Naive B cell (primary cell): ENCODE results near the gene PPP1R10. TPM values are rescaled to one million over a fixed set of nuclear protein-coding genes. Genes with fewer than 3 reads are reported as not detected.
"Not testable (repeated sequence)": the region's sequence is repeated elsewhere in the genome, so short reads cannot be mapped to it uniquely, and the experiment has no call there.

ENCODE experiments used
- ATAC-seq, 2 donors: fragments of 150-1000 bp; cut with Tn5 transposase; 2 replicates each; pipeline ENCODE4 v1.10.0; 2021; ENCODE audit warnings: low read depth in 2 of 2, mild to moderate bottlenecking in 2 of 2, moderate library complexity in 2 of 2
- DNase-seq: peaks from one replicate; pipeline ENCODE4 v3.0.0; 2022
- H3K27ac Mint-ChIP-seq, 6 donors: one replicate each; pipeline ENCODE4 v1.8.0; 2020 to 2022; ENCODE audit warnings: mild to moderate bottlenecking in 6 of 6, mixed read lengths in 6 of 6, moderate library complexity in 5 of 6, inconsistent platforms in 2 of 6
- H3K27me3 Mint-ChIP-seq, 3 donors: one replicate each; pipeline ENCODE4 v1.8.0; 2021 to 2022; ENCODE audit warnings: mixed read lengths in 3 of 3, mild to moderate bottlenecking in 1 of 3
- H3K36me3 Mint-ChIP-seq, 2 donors: one replicate each; pipeline ENCODE4 v1.8.0; 2020 to 2022; ENCODE audit warnings: mixed read lengths in 2 of 2, inconsistent platforms in 1 of 2, mild to moderate bottlenecking in 1 of 2
- H3K4me1 Mint-ChIP-seq, 3 donors: one replicate each; pipeline ENCODE4 v1.8.0; 2020 to 2022; ENCODE audit warnings: mixed read lengths in 3 of 3, inconsistent platforms in 1 of 3, mild to moderate bottlenecking in 1 of 3, moderate library complexity in 1 of 3
- H3K4me3 Mint-ChIP-seq, 8 donors: one replicate each; pipeline ENCODE4 v1.8.0; 2020 to 2022; ENCODE audit warnings: mild to moderate bottlenecking in 8 of 8, mixed read lengths in 8 of 8, moderate library complexity in 8 of 8, inconsistent platforms in 2 of 8
- H3K9me3 Mint-ChIP-seq, 7 donors: one replicate each; pipeline ENCODE4 v1.8.0; 2020 to 2022; ENCODE audit warnings: mixed read lengths in 7 of 7, mild to moderate bottlenecking in 5 of 7, inconsistent platforms in 2 of 7, moderate library complexity in 1 of 7
- polyA plus RNA-seq, 6 donors: library from polyadenylated mRNA; unstranded; fragments of 300-500 nt; fragmentation: Illumina TruSeq; gene quantifications; one replicate each; pipeline ENCODE4 v1.2.3, GENCODE V29; 2021; ENCODE audit warnings: low read depth in 6 of 6

Gene PPP1R10
- polyA plus RNA-seq = 10 to 100 TPM in 5 of 6 donors, 1 to 10 TPM in 1; 7.8 to 27.9 (median 25.9) TPM

- Mint-ChIP-seq H3K36me3 (peaks cover 22 to 30% of the 10 kb centered on the region in 2 donors), H3K4me3 (peak within 1 kb of the TSS; percentile 94 to 100 (median 98)), H3K27me3 (no peaks in the 10 kb centered on the region), H3K9me3 (peaks cover 0 to 4% (median 0%) of the 10 kb centered on the region in 7 donors), H3K27ac (peak within 1 kb of the TSS; percentile 99 to 100 (median 100)), H3K4me1 (peaks cover 25 to 46% (median 36%) of the 10 kb centered on the region in 3 donors)
- ATAC-seq (peak; percentile 70 to 72), DNase-seq (peak; percentile 99)
These were observed at the start of gene PPP1R10 for GRCh38 chr6:30616811-30617564. PPP1R10 (minus strand) TSS chr6:30617243; CDS start chr6:30609944, 7,299 bp downstream.

GRCh38 chr6:30666300-30666699 lies 49.3 kb upstream of the PPP1R10 start:
- H3K27me3 Mint-ChIP-seq, H3K4me3 Mint-ChIP-seq, H3K9me3 Mint-ChIP-seq, DNase-seq, ATAC-seq: not testable (repeated sequence)
- H3K27ac Mint-ChIP-seq = peak overlapping the region in 2 of 6 donors; percentile 15 to 30
- peaks cover 9 to 17% (median 11%) of the 10 kb centered on the region in 3 donors for H3K4me1 Mint-ChIP-seq
- H3K36me3 Mint-ChIP-seq = peaks cover 27 to 40% of the 10 kb centered on the region in 2 donors

GRCh38 chr6:30664994-30665767 lies 48.1 kb upstream of the PPP1R10 start:
- no peak overlapping the region for H3K4me3 Mint-ChIP-seq
- peaks cover 22 to 32% of the 10 kb centered on the region in 2 donors for H3K36me3 Mint-ChIP-seq
- H3K27me3 Mint-ChIP-seq = no peaks in the 10 kb centered on the region
- H3K27ac Mint-ChIP-seq = no peak overlapping the region
- no peak for ATAC-seq
- no peak for DNase-seq
- no peaks in the 10 kb centered on the region for H3K9me3 Mint-ChIP-seq
- H3K4me1 Mint-ChIP-seq = peaks cover 0 to 6% (median 4%) of the 10 kb centered on the region in 3 donors

GRCh38 chr6:30657922-30658321 lies 40.9 kb upstream of the PPP1R10 start:
- H3K27ac Mint-ChIP-seq, H3K4me1 Mint-ChIP-seq, ATAC-seq, DNase-seq, H3K27me3 Mint-ChIP-seq, H3K4me3 Mint-ChIP-seq, H3K9me3 Mint-ChIP-seq: not testable (repeated sequence)
- H3K36me3 Mint-ChIP-seq = peaks cover 26 to 66% of the 10 kb centered on the region in 2 donors

GRCh38 chr6:30657454-30657853 lies 40.4 kb upstream of the PPP1R10 start:
- no peak for ATAC-seq
- DNase-seq = no peak
- no peak overlapping the region for H3K4me3 Mint-ChIP-seq
- peaks cover 22 to 62% of the 10 kb centered on the region in 2 donors for H3K36me3 Mint-ChIP-seq
- H3K27me3 Mint-ChIP-seq = no peaks in the 10 kb centered on the region
- H3K27ac Mint-ChIP-seq = no peak overlapping the region
- H3K9me3 Mint-ChIP-seq = peaks cover 0 to 1% (median 0%) of the 10 kb centered on the region in 7 donors
- H3K4me1 Mint-ChIP-seq = peaks cover 0 to 8% (median 0%) of the 10 kb centered on the region in 3 donors

GRCh38 chr6:30656513-30656912 lies 39.5 kb upstream of the PPP1R10 start:
- H3K27me3 Mint-ChIP-seq = no peaks in the 10 kb centered on the region
- no peak overlapping the region for H3K4me3 Mint-ChIP-seq
- H3K9me3 Mint-ChIP-seq = peaks cover 0 to 1% (median 0%) of the 10 kb centered on the region in 7 donors
- peaks cover 0 to 8% (median 2%) of the 10 kb centered on the region in 3 donors for H3K4me1 Mint-ChIP-seq
- peaks cover 12 to 56% of the 10 kb centered on the region in 2 donors for H3K36me3 Mint-ChIP-seq
- DNase-seq = no peak
- ATAC-seq = no peak
- no peak overlapping the region for H3K27ac Mint-ChIP-seq

- ATAC-seq = no peak
- Mint-ChIP-seq H3K4me1 (peaks cover 6 to 13% (median 9%) of the 10 kb centered on the region in 3 donors), H3K27ac (peak overlapping the region in 1 of 6 donors; percentile 85), H3K27me3 (no peaks in the 10 kb centered on the region), H3K4me3 (no peak overlapping the region), H3K9me3 (peaks cover 0 to 1% (median 0%) of the 10 kb centered on the region in 7 donors), H3K36me3 (peaks cover 11 to 53% of the 10 kb centered on the region in 2 donors)
- no peak for DNase-seq
These were observed 38.7 kb upstream of the PPP1R10 start for GRCh38 chr6:30655743-30656094.

- Mint-ChIP-seq H3K36me3 (peaks cover 11 to 50% of the 10 kb centered on the region in 2 donors), H3K27ac (peak overlapping the region in 3 of 6 donors; percentile 40 to 85 (median 64)), H3K9me3 (peaks cover 0 to 1% (median 0%) of the 10 kb centered on the region in 7 donors), H3K4me3 (no peak overlapping the region), H3K4me1 (peaks cover 6 to 13% (median 9%) of the 10 kb centered on the region in 3 donors), H3K27me3 (no peaks in the 10 kb centered on the region)
- DNase-seq = no peak
- no peak for ATAC-seq
These were observed 38.0 kb upstream of the PPP1R10 start for GRCh38 chr6:30654798-30655742.

GRCh38 chr6:30651143-30651542 lies 34.1 kb upstream of the PPP1R10 start:
- H3K4me3 Mint-ChIP-seq = peak overlapping the region in 5 of 8 donors; percentile 19 to 79 (median 55)
- H3K27ac Mint-ChIP-seq = peak overlapping the region in 5 of 6 donors; percentile 30 to 97 (median 79)
- no peaks in the 10 kb centered on the region for H3K27me3 Mint-ChIP-seq
- ATAC-seq (no peak), DNase-seq (no peak)
- H3K4me1 Mint-ChIP-seq = peaks cover 12 to 28% (median 23%) of the 10 kb centered on the region in 3 donors
- peaks cover 11 to 21% of the 10 kb centered on the region in 2 donors for H3K36me3 Mint-ChIP-seq
- peaks cover 0 to 1% (median 0%) of the 10 kb centered on the region in 7 donors for H3K9me3 Mint-ChIP-seq

- Mint-ChIP-seq H3K36me3 (peaks cover 0 to 4% of the 10 kb centered on the region in 2 donors), H3K9me3 (no peaks in the 10 kb centered on the region), H3K4me1 (peaks cover 29 to 49% (median 34%) of the 10 kb centered on the region in 3 donors), H3K4me3 (peak overlapping the region; percentile 83 to 95 (median 90)), H3K27ac (peak overlapping the region; percentile 62 to 94 (median 87)), H3K27me3 (no peaks in the 10 kb centered on the region)
- DNase-seq (peak; percentile 61), ATAC-seq (peak; percentile 60 to 71)
These were observed 30.4 kb upstream of the PPP1R10 start for GRCh38 chr6:30647242-30648116.

GRCh38 chr6:30646450-30647241 lies 29.6 kb upstream of the PPP1R10 start, which contains the start of gene C6orf136:
C6orf136 (plus strand) TSS chr6:30647133; CDS start chr6:30647232, 99 bp downstream.
- ATAC-seq (peak; percentile 74 to 81), DNase-seq (peak; percentile 89)
- H3K27me3 Mint-ChIP-seq = no peaks in the 10 kb centered on the region
- H3K36me3 Mint-ChIP-seq = no peaks in the 10 kb centered on the region
- peak within 1 kb of the TSS; percentile 83 to 95 (median 90) for H3K4me3 Mint-ChIP-seq
- peak within 1 kb of the TSS; percentile 75 to 94 (median 92) for H3K27ac Mint-ChIP-seq
- H3K4me1 Mint-ChIP-seq = peaks cover 33 to 48% (median 34%) of the 10 kb centered on the region in 3 donors
- H3K9me3 Mint-ChIP-seq = no peaks in the 10 kb centered on the region
